ENCODE measurements around the gene RWDD3. TPM values are rescaled to one million over a fixed set of nuclear protein-coding genes. Genes with fewer than 3 reads are reported as not detected.

Gene RWDD3
- total and polyA plus RNA-seq, 2 experiments from 2014 or later = 13.8 to 32.8 TPM

DNA sequence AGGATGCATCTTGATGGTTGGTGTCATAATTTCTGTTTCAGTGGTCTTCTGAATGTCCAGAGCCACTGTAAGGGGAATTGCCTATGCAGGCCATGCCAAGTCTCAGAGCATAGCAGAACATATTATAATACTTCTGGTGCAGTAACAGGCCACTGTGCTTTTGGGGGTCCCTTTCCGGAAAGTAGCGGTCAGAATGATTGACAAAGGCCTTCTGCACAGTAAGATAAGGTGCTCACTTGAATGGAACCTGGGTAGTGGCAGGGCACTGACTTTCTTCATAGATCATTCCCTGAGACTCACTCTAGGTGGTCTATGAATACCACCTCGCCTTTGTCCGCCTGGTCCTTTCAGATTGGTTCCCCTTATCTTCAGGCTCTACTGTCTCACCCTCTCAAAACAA, 28.9 kb downstream of the RWDD3 start:
- Histone ChIP-seq H3K36me3 (no peaks in the 10 kb centered on the region), H3K27ac (no peak overlapping the region)

DNA sequence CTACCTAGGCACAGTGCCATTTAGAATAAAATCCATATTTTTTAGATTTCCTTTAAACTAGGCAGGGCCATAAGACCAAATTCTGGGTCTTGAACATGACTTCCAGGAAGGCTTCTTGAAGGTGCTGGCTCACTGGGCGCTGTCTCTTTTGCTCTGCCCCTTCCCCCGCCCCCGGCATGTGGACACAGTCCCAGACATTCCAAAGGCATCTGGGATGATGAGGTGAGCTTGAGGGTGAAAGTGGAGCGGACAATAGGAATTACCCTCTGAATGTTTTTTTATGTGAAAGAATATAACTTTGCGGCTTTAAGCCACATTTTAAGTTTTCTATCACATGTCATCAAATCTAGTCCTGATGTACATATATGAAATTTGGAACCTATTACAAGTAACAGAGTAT, 29.4 kb downstream of the RWDD3 start:
- Histone ChIP-seq H3K4me1 (ENCODE audit: low read depth) (no peaks in the 10 kb centered on the region), H3K27me3 (no peaks in the 10 kb centered on the region), H3K4me3 (no peak overlapping the region), H3K9me3 (ENCODE audit: low read depth) (no peaks in the 10 kb centered on the region), H3K27ac (no peak overlapping the region), H3K36me3 (no peaks in the 10 kb centered on the region)
- no peak for DNase-seq (ENCODE audit: low read depth in 1 of 2, low spot score in 1 of 2)
- TF ChIP-seq, protein P1, sequence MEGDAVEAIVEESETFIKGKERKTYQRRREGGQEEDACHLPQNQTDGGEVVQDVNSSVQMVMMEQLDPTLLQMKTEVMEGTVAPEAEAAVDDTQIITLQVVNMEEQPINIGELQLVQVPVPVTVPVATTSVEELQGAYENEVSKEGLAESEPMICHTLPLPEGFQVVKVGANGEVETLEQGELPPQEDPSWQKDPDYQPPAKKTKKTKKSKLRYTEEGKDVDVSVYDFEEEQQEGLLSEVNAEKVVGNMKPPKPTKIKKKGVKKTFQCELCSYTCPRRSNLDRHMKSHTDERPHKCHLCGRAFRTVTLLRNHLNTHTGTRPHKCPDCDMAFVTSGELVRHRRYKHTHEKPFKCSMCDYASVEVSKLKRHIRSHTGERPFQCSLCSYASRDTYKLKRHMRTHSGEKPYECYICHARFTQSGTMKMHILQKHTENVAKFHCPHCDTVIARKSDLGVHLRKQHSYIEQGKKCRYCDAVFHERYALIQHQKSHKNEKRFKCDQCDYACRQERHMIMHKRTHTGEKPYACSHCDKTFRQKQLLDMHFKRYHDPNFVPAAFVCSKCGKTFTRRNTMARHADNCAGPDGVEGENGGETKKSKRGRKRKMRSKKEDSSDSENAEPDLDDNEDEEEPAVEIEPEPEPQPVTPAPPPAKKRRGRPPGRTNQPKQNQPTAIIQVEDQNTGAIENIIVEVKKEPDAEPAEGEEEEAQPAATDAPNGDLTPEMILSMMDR (IDR thresholded peaks at IDR 0.05; ENCODE audit: low read depth, low read length) = no peak

More for the DNA sequence above, 28.9 kb downstream of the RWDD3 start:
- Histone ChIP-seq H3K27me3 (no peaks in the 10 kb centered on the region), H3K4me3 (no peak overlapping the region), H3K4me1 (ENCODE audit: low read depth) (no peaks in the 10 kb centered on the region), H3K9me3 (ENCODE audit: low read depth) (no peaks in the 10 kb centered on the region)
- no peak for DNase-seq (ENCODE audit: low read depth in 1 of 2, low spot score in 1 of 2)
- TF ChIP-seq, protein P1 (IDR thresholded peaks at IDR 0.05; ENCODE audit: low read depth, low read length) = no peak

DNA sequence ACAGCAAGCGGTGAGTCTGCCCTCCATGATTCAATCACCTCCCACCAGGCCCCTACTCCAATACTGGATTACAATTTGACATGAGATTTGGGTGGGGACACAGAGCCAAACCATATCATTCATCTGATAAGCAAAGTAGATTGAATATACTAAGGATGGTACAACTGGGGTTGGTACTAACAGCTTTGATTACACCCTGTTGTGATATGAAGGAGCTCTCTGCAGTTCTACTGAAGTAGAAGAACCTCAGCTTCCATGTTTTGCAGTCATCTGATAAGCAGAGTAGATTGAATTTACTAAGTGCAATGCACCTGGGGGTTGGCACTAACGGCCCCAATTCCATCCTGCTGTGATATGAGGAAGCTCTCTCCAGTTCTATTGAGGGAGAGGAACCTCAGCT, 31.1 kb downstream of the RWDD3 start:
- DNase-seq (ENCODE audit: low read depth in 1 of 2, low spot score in 1 of 2) = no peak
- no peaks in the 10 kb centered on the region for H3K27me3 ChIP-seq
- H3K9me3 ChIP-seq (ENCODE audit: low read depth) = no peaks in the 10 kb centered on the region
- TF ChIP-seq, protein P1 (IDR thresholded peaks at IDR 0.05; ENCODE audit: low read depth, low read length) = no peak
- no peaks in the 10 kb centered on the region for H3K4me1 ChIP-seq (ENCODE audit: low read depth)
- no peak overlapping the region for H3K4me3 ChIP-seq
- H3K36me3 ChIP-seq = no peaks in the 10 kb centered on the region
- H3K27ac ChIP-seq = no peak overlapping the region

DNA sequence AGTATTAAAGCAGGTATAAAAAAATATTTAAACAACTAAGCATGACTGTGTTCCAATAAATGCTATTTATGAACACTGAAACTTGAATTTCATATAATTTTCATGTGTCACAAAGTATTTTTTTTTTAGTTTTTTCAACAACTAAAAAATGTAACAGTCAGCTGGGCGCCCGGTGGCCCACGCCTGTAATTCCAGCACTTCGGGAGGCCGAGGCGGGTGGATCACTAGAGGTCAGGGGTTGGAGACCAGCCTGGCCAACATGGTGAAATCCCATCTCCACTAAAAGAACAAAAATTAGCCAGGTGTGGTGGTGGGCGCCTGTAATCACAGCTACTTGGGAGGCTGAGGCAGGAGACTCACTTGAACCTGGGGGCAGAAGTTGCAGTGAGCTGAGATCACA, 42.4 kb downstream of the RWDD3 start:
- H3K4me1 ChIP-seq (ENCODE audit: low read depth) = no peaks in the 10 kb centered on the region
- no peak overlapping the region for H3K4me3 ChIP-seq
- DNase-seq (ENCODE audit: low read depth in 1 of 2, low spot score in 1 of 2) = no peak
- no peaks in the 10 kb centered on the region for H3K27me3 ChIP-seq
- H3K9me3 ChIP-seq (ENCODE audit: low read depth) = no peaks in the 10 kb centered on the region
- TF ChIP-seq, protein P1 (IDR thresholded peaks at IDR 0.05; ENCODE audit: low read depth, low read length) = no peak
- no peak overlapping the region for H3K27ac ChIP-seq
- no peaks in the 10 kb centered on the region for H3K36me3 ChIP-seq

DNA sequence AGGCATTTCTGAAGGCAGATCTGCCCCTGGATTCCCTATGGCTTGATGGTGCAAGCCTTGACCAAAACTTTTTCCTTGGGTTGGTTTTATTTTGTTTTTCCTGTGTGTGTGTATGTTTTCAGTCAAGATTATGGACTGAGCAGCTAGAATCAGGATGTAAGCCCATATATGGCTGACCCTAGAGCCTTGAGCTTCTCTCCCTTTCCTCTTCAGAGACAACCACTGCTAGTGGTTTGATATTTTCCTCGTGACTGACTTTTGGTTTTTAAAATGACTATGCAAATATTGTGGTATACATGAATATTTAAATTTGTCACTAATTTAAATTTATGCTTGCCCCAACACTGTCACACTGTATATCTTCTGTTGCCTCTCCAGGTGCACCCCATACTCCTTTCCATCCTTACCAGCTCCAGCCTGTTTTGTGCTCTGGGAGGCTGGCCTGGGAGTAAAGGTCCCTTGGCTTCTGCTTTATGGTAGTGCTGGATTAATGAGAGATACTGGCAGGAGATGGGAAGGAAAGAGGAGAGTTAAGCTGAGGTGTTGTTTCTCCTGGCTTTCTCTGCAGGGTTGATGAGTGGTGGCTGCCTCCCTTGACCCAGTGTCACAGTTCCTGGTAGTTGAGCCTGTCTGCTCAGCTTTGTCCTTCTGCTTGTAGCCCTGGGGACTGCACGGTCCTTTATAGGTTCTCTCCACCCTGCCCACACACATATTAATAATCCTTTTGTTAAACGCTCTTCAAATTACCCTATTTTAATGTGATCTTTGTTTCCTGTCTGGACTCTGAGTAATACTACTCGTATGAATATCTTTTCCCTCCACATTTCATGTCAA, 44.4 kb downstream of the RWDD3 start:
- H3K36me3 ChIP-seq = no peaks in the 10 kb centered on the region
- H3K9me3 ChIP-seq (ENCODE audit: low read depth) = no peaks in the 10 kb centered on the region
- H3K4me1 ChIP-seq (ENCODE audit: low read depth) = no peaks in the 10 kb centered on the region
- no peak for DNase-seq (ENCODE audit: low read depth in 1 of 2, low spot score in 1 of 2)
- no peak overlapping the region for H3K27ac ChIP-seq
- H3K27me3 ChIP-seq = no peaks in the 10 kb centered on the region
- TF ChIP-seq, protein P1 (IDR thresholded peaks at IDR 0.05; ENCODE audit: low read depth, low read length) = no peak
- H3K4me3 ChIP-seq = no peak overlapping the region
